HG02798 (cell line): ENCODE data around the gene NGDN.
"Not testable (repeated sequence)": the region's sequence is repeated elsewhere in the genome, so short reads cannot be mapped to it uniquely, and the experiment has no call there.

Experiments used
- ATAC-seq: cut with Tn5 transposase; IDR thresholded peaks from one replicate; pipeline ENCODE4 v1.9.1; 2021; ENCODE audit warnings: mild to moderate bottlenecking; ENCODE audit not compliant: unreplicated experiment, poor library complexity

The NGDN gene, protein sequence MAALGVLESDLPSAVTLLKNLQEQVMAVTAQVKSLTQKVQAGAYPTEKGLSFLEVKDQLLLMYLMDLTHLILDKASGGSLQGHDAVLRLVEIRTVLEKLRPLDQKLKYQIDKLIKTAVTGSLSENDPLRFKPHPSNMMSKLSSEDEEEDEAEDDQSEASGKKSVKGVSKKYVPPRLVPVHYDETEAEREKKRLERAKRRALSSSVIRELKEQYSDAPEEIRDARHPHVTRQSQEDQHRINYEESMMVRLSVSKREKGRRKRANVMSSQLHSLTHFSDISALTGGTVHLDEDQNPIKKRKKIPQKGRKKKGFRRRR

DNA sequence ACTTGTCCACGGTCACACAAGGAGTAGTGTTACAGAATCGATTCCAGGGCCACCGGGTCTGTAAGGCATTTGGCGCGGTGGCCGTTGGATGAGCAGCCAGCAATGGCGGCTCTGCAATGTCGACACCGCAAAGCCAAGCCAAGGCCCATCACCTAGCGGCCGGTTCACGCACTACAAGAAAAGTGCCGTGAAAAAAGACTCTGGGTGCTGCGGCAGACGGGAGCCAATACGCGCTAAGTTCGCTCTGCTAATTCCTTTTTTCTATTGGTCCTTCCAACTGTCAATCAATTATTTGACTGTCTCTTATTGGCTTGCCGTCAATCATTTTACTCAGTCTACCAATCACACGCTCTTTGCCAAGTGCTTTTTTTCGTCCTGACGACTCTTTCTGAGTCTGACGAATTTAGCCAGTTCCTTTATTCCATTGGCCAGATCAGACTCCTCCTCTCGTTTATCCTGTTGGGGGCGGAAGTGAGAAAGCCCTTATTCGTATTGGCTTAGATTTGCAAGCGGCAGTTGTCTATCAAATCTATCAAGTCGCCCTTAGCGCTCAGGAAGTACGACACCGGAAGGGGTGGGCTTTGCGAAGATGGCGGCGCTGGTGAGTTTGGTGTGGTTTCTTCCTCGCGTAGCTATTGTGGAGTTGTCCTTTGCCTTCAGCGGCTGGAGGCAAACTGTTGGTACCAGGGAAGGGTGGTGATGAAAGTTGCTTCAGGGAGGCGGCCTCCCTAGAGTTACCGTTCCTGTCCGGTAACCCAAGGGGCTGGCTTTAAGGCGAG, at the start of gene NGDN:
Gene NGDN (plus strand): TSS at position 577 of the 779 bp plus-strand sequence. CDS start 13 bp downstream, at position 590.
- ATAC-seq: peak; percentile 96

GRCh38 chr14:23421594-23421993, 47.9 kb upstream of the NGDN start:
- no peak for ATAC-seq

DNA sequence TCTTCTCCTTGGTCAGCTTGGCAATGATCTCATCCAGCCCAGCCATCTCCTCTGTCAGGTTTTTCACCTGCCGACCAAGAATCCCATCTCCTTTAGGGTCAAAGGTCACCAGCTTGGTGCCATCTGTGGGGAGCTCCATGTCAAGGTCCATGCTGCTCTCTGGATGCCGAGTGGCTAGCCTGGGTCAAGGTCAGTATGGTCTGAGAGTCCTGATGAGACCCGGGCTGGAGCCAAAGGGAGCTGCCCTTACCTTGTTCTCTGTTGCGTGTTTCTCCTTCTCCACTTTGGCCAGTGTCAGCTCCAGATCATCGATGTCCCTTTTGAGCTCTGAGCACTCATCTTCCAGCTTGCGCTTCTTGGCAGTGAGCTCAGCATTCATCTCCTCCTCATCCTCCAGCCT, 45.8 kb upstream of the NGDN start:
- ATAC-seq: no peak

DNA sequence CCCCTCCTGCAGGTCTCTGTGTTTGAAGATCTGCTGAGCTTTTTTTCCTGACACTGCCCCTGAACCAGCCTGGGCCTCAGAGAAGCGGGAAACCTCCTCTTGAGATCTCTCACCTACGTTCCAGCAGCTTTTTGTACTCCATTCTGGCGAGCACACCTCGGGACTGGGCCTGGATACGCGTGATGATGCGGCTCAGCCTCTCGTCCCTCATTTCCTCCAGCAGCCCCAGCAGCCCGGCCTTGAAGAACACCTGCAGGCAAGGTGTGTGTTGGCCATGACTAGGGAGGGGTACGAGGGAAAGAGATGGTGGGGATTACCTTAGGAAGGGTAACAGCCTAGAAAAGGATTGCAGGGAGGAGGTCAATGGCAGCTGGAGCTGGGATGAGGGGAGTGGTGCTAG, 44.3 kb upstream of the NGDN start:
- ATAC-seq: no peak

DNA sequence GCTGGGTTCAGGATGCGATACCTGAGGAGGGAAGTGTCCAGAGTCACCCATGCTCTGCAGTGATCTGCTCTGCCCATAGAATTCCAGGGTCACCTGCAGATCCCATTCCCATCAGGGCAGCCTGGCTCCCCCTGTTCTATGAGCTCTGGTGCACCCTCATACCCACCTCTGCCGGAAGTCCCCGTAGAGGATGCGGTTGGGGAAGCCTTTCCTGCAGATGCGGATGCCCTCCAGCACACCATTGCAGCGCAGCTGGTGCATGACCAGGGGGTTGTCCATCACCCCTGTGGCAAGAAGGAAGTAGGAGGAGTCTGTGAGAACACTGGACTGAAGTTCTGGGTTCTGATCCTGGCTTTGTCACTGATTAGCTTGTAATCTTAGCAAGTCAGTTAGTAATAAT, 43.7 kb upstream of the NGDN start:
- ATAC-seq: not testable (repeated sequence)

- ATAC-seq: no peak
Observed at GRCh38 chr14:23428686-23429495, 40.6 kb upstream of the NGDN start.

GRCh38 chr14:23430016-23430722, 39.3 kb upstream of the NGDN start:
- ATAC-seq: no peak

DNA sequence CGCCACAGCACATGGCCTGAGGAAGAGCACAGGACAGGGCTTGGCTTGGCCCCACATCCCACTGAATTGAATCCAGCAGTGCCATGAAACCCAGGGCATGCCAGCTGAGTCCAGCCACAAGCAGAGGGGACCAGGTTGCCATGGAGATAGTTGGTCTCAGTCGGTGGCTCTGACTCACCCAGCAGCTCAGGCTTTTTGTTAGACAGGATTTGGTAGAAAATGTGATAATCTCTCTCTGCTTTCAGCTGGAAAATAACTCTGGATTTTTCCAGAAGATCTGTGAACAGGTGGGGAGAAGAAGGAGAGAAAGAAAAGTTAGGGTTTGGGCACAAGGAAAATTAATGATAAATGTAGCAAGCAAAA, 38.8 kb upstream of the NGDN start:
- ATAC-seq: no peak

DNA sequence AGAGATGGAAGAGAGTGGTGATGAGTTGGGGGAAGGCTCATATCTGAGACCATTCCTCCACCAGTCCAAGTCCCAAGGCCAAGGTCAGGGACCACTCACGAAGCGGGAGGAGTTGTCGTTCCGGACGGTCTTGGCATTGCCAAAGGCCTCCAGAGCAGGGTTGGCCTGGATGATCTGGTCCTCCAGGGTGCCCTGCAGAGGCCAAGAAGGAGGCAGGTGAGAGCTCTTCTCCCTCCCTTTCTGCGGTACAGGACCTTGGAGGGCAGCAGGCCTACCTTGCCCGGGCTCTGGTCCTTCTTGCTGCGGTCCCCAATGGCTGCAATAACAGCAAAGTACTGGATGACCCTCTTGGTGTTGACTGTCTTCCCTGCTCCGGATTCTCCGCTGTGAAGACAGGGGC, 38.0 kb upstream of the NGDN start:
- no peak for ATAC-seq

- ATAC-seq: no peak
Observed at GRCh38 chr14:23432102-23432925, 37.2 kb upstream of the NGDN start.

DNA sequence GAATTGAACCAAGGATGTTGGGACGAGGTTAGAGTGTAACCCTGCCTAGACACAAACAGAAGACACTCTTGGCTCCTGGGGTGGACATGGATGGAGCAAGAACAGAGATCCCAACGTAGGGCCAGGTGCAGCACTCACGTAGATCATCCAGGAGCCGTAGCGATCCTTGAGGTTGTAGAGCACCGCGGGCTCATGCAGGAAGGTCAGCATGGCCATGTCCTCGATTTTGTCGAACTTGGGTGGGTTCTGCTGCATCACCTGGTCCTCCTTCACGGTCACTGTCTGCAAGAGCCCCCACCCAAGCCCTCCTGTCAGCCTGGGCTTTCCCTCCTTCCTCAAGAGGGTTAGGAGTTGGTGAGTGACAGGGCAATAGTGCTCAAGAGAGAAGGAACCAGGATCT, 36.6 kb upstream of the NGDN start:
- no peak for ATAC-seq

DNA sequence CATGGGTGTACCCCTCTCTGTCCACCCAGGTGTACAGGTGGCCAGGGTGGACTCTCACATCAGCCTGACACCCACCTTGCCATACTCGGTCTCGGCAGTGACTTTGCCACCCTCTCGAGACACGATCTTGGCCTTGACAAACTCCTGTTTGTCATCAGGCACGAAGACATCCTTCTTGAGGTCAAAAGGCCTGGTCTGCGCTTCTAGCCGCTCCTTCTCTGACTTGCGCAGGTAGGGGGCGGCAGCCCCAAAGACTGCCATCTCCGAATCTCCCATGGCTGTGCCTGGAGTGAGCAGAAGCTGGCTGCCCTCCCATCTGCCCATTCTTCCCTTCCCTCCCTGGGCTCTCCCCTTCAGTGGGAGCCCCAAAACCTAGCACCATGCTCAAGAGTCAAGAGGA, 36.0 kb upstream of the NGDN start:
- no peak for ATAC-seq

GRCh38 chr14:23434488-23435222, 34.8 kb upstream of the NGDN start:
- no peak for ATAC-seq

DNA sequence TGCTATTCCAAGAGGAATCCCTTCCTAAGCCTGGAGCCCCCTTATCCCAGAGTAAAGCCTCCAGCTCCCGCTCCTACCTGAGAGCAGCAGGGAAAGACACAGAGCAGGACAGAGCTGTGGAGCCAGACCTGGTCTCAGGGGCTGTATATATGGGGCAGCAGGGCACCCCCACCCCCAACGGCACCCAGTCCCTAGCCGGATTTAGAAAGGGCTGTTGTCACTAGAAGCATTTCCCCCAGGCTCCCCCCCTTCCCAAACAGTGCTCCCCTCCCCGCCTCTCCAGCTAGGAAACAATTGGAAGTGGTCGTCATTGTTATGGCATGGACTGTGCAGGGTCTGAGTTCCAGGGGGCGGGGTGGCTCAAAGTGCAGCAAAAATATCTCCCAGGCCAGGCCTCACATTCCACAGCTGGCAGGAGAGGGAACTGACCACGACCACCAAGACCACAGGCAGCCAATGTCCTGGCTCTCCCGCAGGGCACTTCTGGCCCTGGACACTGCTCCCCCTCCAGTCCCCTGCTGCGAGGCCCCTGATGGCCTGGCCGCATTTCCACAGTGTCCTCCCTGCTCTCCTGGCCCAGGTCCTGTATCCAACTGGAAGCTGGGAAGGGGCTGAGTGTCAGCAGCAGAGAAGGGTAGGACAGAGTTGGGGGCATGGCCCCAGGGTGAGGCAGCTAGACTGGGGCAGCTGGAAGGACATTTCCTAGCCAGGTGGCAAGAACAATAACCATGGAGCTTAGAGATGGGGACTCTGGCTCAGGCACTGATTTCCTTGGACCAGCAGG, 33.8 kb upstream of the NGDN start, which contains the start of gene MYH7:
Gene MYH7 (minus strand): TSS at position 118 of the 784 bp plus-strand sequence. CDS start 1,928 bp downstream, outside the sequence.
- no peak for ATAC-seq

DNA sequence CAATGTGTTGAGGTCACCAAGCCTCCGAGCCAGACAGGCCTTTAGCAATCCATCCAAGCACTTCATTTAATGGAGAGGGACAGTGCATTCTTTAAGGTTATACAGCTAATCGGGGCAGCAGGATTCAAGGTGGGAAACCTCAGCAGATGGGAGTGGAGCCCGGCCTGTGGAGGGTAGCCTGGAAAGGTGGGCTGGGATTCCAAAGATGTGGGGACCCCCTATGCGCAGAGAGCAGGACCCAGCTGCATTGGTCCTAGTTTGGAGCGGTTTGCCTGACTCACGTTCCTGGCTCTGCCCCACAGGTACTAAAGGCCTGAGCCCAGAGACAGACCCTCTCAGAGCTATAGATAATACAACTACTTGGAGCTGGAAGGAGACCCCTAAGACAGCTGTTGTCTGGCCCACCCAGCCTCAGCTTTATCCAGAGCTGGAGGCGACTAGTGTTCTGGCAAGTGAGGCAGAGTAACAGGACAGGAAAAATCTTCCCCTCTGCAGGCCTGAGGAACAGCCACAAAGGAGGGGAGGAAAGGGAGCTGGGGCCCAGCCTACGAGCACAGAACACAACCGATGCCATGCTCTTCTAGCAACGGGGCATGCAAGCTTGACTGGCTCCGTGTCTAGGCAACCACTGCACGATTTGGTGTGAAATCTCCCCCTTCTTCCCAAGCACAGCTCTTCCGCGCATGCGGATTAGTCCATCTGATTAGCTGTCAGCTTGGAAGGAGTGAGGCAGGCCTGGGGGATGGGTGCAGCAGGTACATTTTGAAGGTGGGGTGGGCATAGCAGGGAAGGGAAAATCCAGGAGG, 33.0 kb upstream of the NGDN start:
- ATAC-seq: no peak

DNA sequence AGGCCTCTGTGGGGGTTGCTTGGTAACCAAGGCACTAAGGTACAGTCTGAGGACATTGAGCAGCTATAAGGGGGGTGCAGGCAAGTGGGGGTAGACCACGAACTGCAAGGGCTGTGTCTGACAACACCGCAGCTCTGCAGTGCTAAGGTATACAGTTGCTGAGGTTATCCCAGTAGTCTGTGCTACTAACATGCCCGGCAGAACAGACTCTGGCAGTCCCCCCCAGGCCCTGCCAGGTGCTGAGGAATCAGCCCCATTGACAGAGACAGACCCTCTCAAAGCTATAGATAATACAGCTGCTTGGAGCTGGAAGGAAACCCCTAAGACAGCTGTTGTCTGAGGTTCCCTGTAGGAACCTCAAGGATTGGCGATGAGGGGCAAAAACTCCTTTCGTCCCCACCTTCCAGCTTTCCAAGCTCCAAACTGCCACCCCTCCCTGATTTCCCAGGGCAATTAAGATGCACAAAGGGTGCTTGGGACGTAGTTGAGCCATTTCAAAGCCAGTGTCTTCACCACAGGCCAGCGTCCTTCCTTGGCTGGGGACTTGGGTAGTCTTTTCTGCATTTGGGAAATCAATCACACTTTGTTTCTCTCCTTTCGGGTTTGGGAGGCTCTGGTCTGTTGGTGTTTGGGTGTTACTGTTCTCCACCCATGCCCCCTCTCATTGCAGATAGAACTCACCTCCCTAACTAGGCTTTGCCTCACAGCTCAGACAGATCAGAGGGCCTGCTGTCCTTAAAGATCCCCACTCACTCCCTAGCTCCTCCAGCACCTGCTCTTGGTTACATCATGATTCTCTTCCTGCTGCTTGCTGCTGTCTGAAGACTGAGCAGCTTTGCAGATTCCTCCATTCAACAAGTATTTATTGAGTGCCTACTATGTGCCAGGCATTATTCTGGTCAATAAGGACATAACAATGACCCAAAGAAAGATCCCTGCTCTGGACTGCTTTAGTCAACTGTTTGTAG, 32.1 kb upstream of the NGDN start:
- no peak for ATAC-seq
